Measurements from ENCODE around the gene PDPK1. TPM values are rescaled to one million over a fixed set of nuclear protein-coding genes. Genes with fewer than 3 reads are reported as not detected.

Gene PDPK1
- total RNA-seq, 4 donors from 2014 or later: 23.6 to 37.4 (median 34.2) TPM

DNA sequence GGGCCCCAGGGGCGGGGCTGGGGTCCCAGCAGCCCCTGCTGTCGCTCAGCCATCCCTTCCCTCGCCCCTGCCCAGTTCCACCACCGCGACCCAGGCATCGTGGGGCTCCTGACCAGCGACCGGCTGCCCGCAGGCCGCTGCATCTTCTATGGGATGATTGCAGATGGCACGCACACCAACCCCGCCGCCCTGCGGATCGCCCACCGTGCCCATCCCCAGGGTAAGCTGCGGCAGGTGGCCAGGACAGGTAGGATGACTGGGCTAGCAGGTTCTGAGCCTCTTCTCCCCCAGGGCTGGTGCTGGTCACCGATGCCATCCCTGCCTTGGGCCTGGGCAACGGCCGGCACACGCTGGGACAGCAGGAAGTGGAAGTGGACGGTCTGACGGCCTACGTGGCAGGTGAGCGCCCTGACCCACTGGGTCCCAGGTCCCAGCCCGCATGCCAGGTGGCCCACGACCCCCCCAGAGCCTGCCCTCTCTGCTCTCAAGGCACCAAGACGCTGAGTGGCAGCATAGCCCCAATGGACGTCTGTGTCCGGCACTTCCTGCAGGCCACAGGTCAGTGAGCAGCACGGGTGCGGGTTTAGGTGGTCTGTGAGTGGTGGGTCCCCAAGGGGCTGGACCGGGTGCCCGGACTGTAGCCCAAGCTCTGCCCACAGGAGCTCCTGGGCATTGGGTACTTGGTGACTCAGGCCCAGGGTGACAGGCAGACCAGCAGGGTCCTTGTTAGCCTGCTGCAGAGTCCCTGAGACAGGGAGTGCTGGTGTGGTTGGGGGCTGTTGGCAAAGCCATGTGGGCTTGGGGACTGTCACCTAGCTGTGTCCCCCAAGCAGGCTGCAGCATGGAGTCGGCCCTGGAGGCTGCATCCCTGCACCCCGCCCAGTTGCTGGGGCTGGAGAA, 9.4 kb upstream of the PDPK1 start:
- TF ChIP-seq, protein P1, sequence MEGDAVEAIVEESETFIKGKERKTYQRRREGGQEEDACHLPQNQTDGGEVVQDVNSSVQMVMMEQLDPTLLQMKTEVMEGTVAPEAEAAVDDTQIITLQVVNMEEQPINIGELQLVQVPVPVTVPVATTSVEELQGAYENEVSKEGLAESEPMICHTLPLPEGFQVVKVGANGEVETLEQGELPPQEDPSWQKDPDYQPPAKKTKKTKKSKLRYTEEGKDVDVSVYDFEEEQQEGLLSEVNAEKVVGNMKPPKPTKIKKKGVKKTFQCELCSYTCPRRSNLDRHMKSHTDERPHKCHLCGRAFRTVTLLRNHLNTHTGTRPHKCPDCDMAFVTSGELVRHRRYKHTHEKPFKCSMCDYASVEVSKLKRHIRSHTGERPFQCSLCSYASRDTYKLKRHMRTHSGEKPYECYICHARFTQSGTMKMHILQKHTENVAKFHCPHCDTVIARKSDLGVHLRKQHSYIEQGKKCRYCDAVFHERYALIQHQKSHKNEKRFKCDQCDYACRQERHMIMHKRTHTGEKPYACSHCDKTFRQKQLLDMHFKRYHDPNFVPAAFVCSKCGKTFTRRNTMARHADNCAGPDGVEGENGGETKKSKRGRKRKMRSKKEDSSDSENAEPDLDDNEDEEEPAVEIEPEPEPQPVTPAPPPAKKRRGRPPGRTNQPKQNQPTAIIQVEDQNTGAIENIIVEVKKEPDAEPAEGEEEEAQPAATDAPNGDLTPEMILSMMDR (IDR thresholded peaks at IDR 0.05; ENCODE audit: low read depth): no peak

DNA sequence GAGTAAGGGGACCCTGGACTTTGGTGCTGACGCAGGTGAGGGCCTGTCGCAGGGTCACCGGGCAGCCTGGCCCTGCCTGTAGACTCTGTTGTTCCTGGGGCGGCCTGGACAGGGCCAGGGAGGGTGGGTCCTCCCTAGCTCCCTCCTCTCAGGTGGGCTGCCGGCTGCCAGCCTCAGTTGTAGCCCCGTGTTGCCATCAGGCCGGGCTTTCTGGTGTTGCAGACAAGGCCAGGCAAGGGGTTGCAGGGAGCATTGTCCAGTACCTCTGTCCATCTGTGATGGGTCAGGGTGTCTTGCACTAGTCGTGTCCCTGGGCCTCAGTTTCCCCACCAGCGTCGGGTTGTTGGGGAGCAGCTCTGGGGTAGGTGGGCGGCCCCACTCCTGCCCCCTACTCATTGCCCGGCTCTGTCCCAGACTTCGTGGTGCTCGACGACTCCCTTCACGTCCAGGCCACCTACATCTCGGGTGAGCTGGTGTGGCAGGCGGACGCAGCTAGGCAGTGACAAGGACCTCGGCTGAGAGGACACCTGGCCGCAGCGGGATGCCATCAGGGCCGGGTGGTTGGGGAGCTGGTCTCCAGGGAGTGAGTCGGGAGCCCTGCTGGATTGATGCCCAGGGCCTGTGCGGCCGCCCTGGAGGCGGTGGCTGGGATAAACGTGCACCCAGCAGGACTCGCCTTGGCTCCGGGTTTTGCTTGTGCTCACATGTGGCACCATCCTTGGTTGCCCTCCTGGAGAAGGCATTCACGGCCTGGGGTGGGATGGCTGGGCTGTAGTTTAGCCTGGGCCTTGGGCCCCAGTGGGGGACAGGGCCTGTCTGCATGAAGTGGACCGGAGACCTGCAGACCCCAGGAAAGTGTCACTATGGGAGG, 8.5 kb upstream of the PDPK1 start:
- TF ChIP-seq, protein P1 (IDR thresholded peaks at IDR 0.05; ENCODE audit: low read depth): no peak

DNA sequence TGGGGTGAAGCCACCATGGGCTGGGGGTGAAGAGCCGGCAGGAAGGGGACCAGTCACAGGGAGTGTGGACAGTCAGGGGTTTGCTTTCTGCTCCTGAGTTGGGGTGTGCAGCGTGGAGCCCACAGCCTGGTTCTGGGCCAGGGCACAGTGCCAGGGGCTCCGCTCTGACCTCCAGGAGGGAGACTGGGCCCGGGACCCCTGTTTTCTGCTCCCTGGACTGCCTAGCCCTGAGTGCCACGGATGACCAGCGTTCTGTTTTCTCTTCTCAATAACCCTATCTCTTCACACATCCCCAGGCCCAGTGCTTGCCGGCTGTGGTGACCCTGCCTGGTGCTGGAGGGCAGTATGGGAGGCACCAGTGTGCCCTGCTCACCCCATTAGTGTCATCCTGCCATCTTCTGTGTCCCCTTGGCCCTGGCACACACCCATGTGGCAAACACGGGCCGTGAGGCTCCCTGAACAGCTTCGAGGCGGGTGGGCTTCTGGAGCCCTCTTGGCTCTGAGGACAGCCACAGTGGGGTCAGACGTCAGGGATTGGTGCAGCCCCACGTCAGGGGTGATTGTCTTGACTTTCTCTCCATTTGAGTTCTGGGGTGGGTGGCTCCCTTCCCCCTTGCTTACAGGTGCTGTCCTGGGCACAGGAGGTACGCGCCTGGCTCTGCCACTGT, 7.7 kb upstream of the PDPK1 start:
- TF ChIP-seq, protein P1 (IDR thresholded peaks at IDR 0.05; ENCODE audit: low read depth): no peak

DNA sequence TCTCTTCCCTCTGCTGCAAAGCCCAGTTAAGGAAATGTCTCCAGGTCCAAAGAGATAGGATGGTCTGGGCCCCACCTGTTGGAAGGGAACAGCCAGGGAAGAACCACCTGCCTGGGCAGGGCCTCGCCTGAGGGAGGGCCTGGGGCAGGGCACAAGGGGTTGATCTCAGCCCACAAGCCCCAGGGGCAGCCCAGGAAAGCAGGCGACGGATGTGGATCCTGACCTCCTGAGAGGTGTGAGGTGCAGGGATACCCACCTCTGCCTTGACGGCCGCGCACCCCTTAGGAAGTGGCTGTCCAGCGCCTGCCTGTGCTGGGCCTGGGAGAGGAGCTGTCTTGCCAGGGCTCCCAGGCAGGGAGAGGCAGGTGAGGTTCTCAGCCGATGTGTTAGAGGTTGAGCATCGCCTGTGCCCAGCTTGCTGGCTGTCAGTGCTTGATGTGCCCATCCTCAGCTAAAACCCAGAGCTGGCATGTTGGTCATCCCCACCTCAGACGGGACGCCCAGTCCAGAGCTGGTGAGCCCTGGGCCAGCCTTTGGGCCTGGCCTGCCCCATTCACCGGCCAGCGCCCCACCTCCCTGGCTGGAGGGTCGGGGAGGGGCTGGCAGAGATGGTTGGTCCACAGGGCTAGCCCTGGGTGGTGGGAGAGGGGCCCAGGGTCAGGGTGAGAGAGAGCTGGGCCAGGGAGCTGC, 7.0 kb upstream of the PDPK1 start:
- TF ChIP-seq, protein P1 (IDR thresholded peaks at IDR 0.05; ENCODE audit: low read depth): no peak

DNA sequence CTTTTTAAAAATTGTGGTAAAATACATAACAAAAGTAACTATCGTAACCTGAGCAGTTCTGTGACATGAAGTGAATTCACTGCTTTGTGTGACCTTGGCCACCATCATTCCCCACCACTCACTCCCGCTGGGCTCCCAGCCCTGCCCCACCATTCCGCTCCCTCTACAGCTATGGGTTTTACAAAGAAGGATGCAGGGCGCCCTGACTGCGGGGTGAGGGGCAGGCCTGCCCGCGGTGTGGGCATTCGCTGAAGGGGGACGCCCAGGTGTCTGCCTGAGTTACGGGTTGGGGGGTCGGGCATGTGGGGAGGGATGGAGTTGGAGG, 6.5 kb upstream of the PDPK1 start, which contains the start of gene CEMP1:
Gene CEMP1, minus strand, starts transcription at position 38 of the 325 bp plus-strand sequence. CDS start 335 bp downstream, outside the sequence.
- TF ChIP-seq, protein P1 (IDR thresholded peaks at IDR 0.05; ENCODE audit: low read depth): no peak

DNA sequence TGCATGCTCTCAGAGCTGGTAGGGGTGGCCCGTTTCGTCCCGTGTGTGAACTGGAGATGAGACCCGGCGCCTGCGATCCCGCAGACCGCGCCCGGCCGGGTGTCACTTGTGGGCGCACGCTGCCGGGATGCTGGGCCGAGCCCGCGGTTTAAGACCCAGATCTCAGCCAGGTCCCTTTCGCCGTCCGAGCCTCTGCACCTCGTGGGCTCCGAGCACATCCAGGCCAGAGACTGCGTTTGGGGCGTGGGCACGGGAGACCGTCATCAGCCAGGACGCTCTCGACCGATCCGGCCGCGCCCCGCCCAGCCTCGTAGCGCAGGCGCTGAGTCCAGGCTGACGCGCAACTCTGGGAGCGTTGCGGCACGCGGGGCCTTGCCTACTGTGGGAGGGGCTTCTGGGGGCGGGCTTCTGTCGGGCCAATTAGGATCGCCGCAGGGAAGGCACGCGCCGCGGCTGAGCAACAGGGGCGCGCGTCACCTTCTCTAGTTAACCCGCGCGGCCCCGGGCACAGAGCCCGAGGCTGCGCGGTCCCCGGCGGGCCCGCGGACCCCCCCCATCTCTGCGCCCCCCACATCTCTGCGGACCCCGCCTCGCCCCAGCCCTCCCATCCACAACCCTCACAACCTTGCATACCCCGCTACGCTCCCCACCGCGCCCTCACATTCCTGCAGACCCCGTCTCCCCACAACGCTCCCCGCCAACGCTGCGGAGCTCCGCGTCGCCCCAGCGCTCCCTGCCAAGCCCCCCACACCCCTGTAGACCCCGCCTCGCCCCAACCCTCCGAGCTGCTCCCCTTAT, 5.9 kb upstream of the PDPK1 start:
- TF ChIP-seq, protein P1 (IDR thresholded peaks at IDR 0.05; ENCODE audit: low read depth): no peak

Measured in subcutaneous adipose tissue (tissue), 4 donors.